Gastroesophageal sphincter (tissue), 3 donors: ENCODE measurements around the gene RUNX2.

Source experiments
- POLR2A ChIP-seq, 2 donors: fragments of 450-650 bp; IDR thresholded peaks; one replicate each; pipeline ENCODE4 v1.6.1; 2017; ENCODE audit warnings: antibody characterized with exemption in 2 of 2, mild to moderate bottlenecking in 2 of 2, moderate library complexity in 1 of 2
- TF ChIP-seq, protein P1 (sequence below), 4 experiments: fragments of 200-600 bp in 2 of 4; fragments of 450-650 bp in 2 of 4; sonication (generic) in 1 of 4; IDR thresholded peaks; one replicate each; pipeline ENCODE4 v1.5.1; 2017 to 2019; ENCODE audit warnings: antibody characterized with exemption in 4 of 4, mild to moderate bottlenecking in 2 of 4, moderate library complexity in 2 of 4

DNA sequence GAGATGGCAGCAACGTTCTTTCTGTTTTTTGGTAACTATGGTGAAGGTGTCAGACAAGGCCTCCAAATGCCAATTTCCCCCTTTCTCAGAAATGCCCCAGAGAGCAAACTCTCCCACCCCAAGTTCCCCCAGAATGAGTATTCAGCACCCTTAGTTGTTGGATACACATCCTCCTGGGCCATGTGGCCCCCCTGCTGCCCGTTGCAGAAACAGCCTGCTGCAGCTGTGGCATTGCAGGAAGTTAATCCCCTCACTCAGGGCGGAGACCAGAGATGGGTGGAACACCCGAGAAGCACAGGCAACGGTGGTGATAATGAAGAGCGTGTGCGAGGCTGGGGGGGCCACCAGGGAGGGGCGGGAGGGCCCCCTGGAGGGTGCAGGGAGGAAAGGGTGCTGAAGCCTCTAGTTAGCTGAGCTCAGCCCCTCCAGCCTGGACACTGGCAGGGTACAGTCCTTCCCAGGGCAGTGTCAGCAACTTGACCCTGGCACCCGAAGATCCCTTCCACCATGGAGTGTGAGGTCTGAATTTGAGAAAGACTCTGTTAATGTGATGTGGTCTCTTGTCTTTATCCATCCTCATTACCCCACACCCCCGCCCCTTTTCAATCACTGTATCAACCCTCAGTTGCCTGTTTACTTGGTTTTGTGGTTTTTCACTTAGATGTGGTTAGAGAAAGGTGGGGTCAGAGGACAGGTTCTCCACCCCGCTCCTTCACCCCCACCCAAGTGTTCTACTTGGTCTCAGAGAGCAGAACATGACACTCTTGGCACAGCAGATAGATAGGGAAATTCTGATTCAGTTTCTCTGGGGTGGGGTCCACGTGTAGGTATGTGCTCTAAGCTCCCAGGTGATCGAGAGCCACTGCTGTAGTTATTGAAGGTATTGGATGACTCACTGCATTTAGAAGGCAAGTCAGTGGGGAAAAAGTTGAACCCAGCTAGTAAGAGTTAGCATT, 258.4 kb downstream of the RUNX2 start:
- TF ChIP-seq, protein P1, sequence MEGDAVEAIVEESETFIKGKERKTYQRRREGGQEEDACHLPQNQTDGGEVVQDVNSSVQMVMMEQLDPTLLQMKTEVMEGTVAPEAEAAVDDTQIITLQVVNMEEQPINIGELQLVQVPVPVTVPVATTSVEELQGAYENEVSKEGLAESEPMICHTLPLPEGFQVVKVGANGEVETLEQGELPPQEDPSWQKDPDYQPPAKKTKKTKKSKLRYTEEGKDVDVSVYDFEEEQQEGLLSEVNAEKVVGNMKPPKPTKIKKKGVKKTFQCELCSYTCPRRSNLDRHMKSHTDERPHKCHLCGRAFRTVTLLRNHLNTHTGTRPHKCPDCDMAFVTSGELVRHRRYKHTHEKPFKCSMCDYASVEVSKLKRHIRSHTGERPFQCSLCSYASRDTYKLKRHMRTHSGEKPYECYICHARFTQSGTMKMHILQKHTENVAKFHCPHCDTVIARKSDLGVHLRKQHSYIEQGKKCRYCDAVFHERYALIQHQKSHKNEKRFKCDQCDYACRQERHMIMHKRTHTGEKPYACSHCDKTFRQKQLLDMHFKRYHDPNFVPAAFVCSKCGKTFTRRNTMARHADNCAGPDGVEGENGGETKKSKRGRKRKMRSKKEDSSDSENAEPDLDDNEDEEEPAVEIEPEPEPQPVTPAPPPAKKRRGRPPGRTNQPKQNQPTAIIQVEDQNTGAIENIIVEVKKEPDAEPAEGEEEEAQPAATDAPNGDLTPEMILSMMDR (IDR thresholded peaks at IDR 0.05): no peak
- no peak for TF ChIP-seq POLR2A (IDR thresholded peaks at IDR 0.05)
